Astrocyte (in vitro differentiated cells and primary cell): Measurements from ENCODE around the gene SAP130. TPM values are rescaled to one million over a fixed set of nuclear protein-coding genes. Genes with fewer than 3 reads are reported as not detected.

Experiments
- DNase-seq: peaks from one replicate; pipeline ENCODE4 v3.0.0-alpha.2; 2010; ENCODE audit warnings: low read depth
- FAIRE-seq: peaks from 2 replicates; lab custom pipeline; 2011; peaks lifted over from hg19 to GRCh38; lab: Jason Lieb, UNC
- H2AFZ ChIP-seq: 2 replicates; pipeline ENCODE4 v1.6.0; 2012; ENCODE audit warnings: low read depth, low read length, inconsistent platforms
- H3K27ac ChIP-seq: 2 replicates; pipeline ENCODE4 v1.5.1; 2011; ENCODE audit warnings: low read depth, low read length, inconsistent platforms
- H3K27me3 ChIP-seq: 2 replicates; pipeline ENCODE4 v1.6.0; 2011; ENCODE audit warnings: low read length, inconsistent platforms; ENCODE audit not compliant: insufficient read depth
- H3K36me3 ChIP-seq: 2 replicates; pipeline ENCODE4 v1.5.1; 2011; ENCODE audit warnings: low read length, inconsistent platforms; ENCODE audit not compliant: insufficient read depth
- H3K4me1 ChIP-seq: 2 replicates; pipeline ENCODE4 v1.5.1; 2011; ENCODE audit warnings: low read length, inconsistent platforms; ENCODE audit not compliant: insufficient read depth
- H3K4me2 ChIP-seq: 2 replicates; pipeline ENCODE4 v1.6.0; 2012; ENCODE audit warnings: low read length, inconsistent platforms
- H3K4me3 ChIP-seq: 2 replicates; pipeline ENCODE4 v1.5.1; 2011; ENCODE audit warnings: low read depth, mild to moderate bottlenecking, low read length, inconsistent platforms; ENCODE audit not compliant: insufficient read depth
- H3K79me2 ChIP-seq: 2 replicates; pipeline ENCODE4 v1.6.0; 2012; ENCODE audit warnings: mild to moderate bottlenecking, low read length, inconsistent platforms; ENCODE audit not compliant: insufficient read depth
- H3K9ac ChIP-seq: 2 replicates; pipeline ENCODE4 v1.6.0; 2012; ENCODE audit warnings: mild to moderate bottlenecking, low read length, inconsistent platforms
- H3K9me3 ChIP-seq: 2 replicates; pipeline ENCODE4 v1.5.1; 2012; ENCODE audit warnings: low read depth, mild to moderate bottlenecking, low read length, inconsistent platforms; ENCODE audit not compliant: insufficient read depth
- H4K20me1 ChIP-seq: 2 replicates; pipeline ENCODE4 v1.6.0; 2012; ENCODE audit warnings: low read length, inconsistent platforms; ENCODE audit not compliant: insufficient read depth
- H3K27ac Mint-ChIP-seq: one replicate; pipeline ENCODE4 v1.8.0; 2021; ENCODE audit warnings: mild to moderate bottlenecking, mixed read lengths; ENCODE audit not compliant: unreplicated experiment
- H3K27me3 Mint-ChIP-seq: one replicate; pipeline ENCODE4 v1.8.0; 2021; ENCODE audit warnings: low read depth, mixed read lengths; ENCODE audit not compliant: unreplicated experiment
- H3K36me3 Mint-ChIP-seq: one replicate; pipeline ENCODE4 v1.8.0; 2021; ENCODE audit warnings: low read depth, mixed read lengths; ENCODE audit not compliant: unreplicated experiment
- H3K4me1 Mint-ChIP-seq: one replicate; pipeline ENCODE4 v1.8.0; 2021; ENCODE audit warnings: low read depth, mixed read lengths; ENCODE audit not compliant: unreplicated experiment
- H3K4me3 Mint-ChIP-seq: one replicate; pipeline ENCODE4 v1.8.0; 2021; ENCODE audit warnings: mild to moderate bottlenecking, moderate library complexity, mixed read lengths; ENCODE audit not compliant: unreplicated experiment
- H3K9me3 Mint-ChIP-seq: one replicate; pipeline ENCODE4 v1.8.0; 2021; ENCODE audit warnings: mild to moderate bottlenecking, mixed read lengths; ENCODE audit not compliant: unreplicated experiment
- CTCF ChIP-seq: IDR thresholded peaks from 2 replicates; pipeline ENCODE4 v1.5.1; 2011; ENCODE audit warnings: low read depth, mild to moderate bottlenecking, inconsistent platforms, low read length, moderate library complexity; ENCODE audit not compliant: insufficient read depth
- EZH2 ChIP-seq: IDR thresholded peaks from 2 replicates; pipeline ENCODE4 v1.6.1; 2012; ENCODE audit warnings: mild to moderate bottlenecking, low read length, inconsistent platforms; ENCODE audit not compliant: insufficient read depth
- total RNA-seq: library from RNA; stranded (reverse); gene quantifications from 2 replicates; pipeline ENCODE4 v1.2.1, GENCODE V29; 2021

SAP130 gene
- total RNA-seq, 1 donor from 2014 or later, result 24.6 TPM

GRCh38 chr2:127906206-127906926, 121.5 kb downstream of the SAP130 start:
- H3K9me3 Mint-ChIP-seq, result no peaks in the 10 kb centered on the region
- H3K36me3 Mint-ChIP-seq, result no peaks in the 10 kb centered on the region
- Histone ChIP-seq H3K9ac (no peak overlapping the region), H3K36me3 (no peaks in the 10 kb centered on the region), H2AFZ (no peak overlapping the region), H3K4me3 (no peak overlapping the region), H3K4me1 (no peaks in the 10 kb centered on the region), H3K9me3 (no peaks in the 10 kb centered on the region), H3K79me2 (no peaks in the 10 kb centered on the region), H3K4me2 (no peak overlapping the region), H3K27me3 (peaks cover 4% of the 10 kb centered on the region), H4K20me1 (no peaks in the 10 kb centered on the region), H3K27ac (no peak overlapping the region)
- DNase-seq (no peak), FAIRE-seq (no peak)
- peaks cover 26% of the 10 kb centered on the region for H3K27me3 Mint-ChIP-seq
- H3K4me1 Mint-ChIP-seq, result no peaks in the 10 kb centered on the region
- no peak overlapping the region for H3K4me3 Mint-ChIP-seq
- no peak for TF ChIP-seq EZH2
- no peak for TF ChIP-seq CTCF
- H3K27ac Mint-ChIP-seq, result no peak overlapping the region

GRCh38 chr2:127901339-127902056, 126.4 kb downstream of the SAP130 start:
- no peak for DNase-seq

More at GRCh38 chr2:127901339-127902056, 126.4 kb downstream of the SAP130 start:
- Histone ChIP-seq H3K4me2 (no peak overlapping the region), H3K4me1 (no peaks in the 10 kb centered on the region), H2AFZ (no peak overlapping the region), H4K20me1 (no peaks in the 10 kb centered on the region), H3K27me3 (no peaks in the 10 kb centered on the region), H3K9ac (no peak overlapping the region), H3K27ac (no peak overlapping the region), H3K9me3 (no peaks in the 10 kb centered on the region), H3K79me2 (no peaks in the 10 kb centered on the region), H3K4me3 (no peak overlapping the region), H3K36me3 (no peaks in the 10 kb centered on the region)
- FAIRE-seq, result no peak
- H3K4me1 Mint-ChIP-seq, result no peaks in the 10 kb centered on the region
- H3K27me3 Mint-ChIP-seq, result peaks cover 18% of the 10 kb centered on the region
- no peak overlapping the region for H3K27ac Mint-ChIP-seq
- no peaks in the 10 kb centered on the region for H3K9me3 Mint-ChIP-seq
- no peaks in the 10 kb centered on the region for H3K36me3 Mint-ChIP-seq
- TF ChIP-seq CTCF (no peak), EZH2 (no peak)
- H3K4me3 Mint-ChIP-seq, result no peak overlapping the region
